Endothelial cell of umbilical vein (primary cell): ENCODE data around the gene RANGAP1. TPM values are rescaled to one million over a fixed set of nuclear protein-coding genes. Genes with fewer than 3 reads are reported as not detected.

Source experiments
- BruUV-seq: library from RNA; stranded (reverse); fragments of 400-500 nt; replicated peaks from 2 replicates; lab custom pipeline; 2021; lab: Mats Ljungman, UMichigan
- CTCF ChIA-PET: fragments of 300-600, 350-600 bp; sonication (Branson Sonifier 250); formaldehyde crosslinking; loops from one replicate; lab custom pipeline; 2021; ENCODE audit warnings: antibody characterized with exemption, inconsistent platforms; lab: Charles Lee
- POLR2A ChIA-PET: fragments of 300-600, 350-600 bp; sonication (Branson Sonifier 250); formaldehyde crosslinking; loops from one replicate; lab custom pipeline; 2021; ENCODE audit warnings: antibody characterized with exemption, inconsistent platforms; lab: Charles Lee
- DNase-seq: peaks from one replicate; pipeline ENCODE4 v3.0.0-alpha.2; 2011; ENCODE audit warnings: low read depth, low spot score
- FAIRE-seq: peaks from 2 replicates; lab custom pipeline; 2011; peaks lifted over from hg19 to GRCh38; lab: Jason Lieb, UNC
- H2AFZ ChIP-seq: 2 replicates; pipeline ENCODE4 v1.6.0; 2012; ENCODE audit warnings: low read depth, low read length, control low read depth, inconsistent platforms
- H3K27ac ChIP-seq: 2 replicates; pipeline ENCODE4 v1.5.1; 2011; ENCODE audit warnings: low read depth, mild to moderate bottlenecking, control low read depth, low read length, moderate library complexity; ENCODE audit not compliant: insufficient read depth
- H3K27me3 ChIP-seq, 2 experiments: 2 replicates each; pipeline versions ENCODE4 v1.6.0 to v1.6.1; 2011; ENCODE audit warnings: low read length in 2 of 2, mixed read lengths in 1 of 2; ENCODE audit not compliant: control insufficient read depth in 2 of 2, insufficient read depth in 2 of 2
- H3K36me3 ChIP-seq, 2 experiments: 2 replicates in 1 of 2; 3 replicates in 1 of 2; pipeline ENCODE4 v1.5.1; 2011; ENCODE audit warnings: low read length in 2 of 2, mild to moderate bottlenecking in 1 of 2, moderate library complexity in 1 of 2; ENCODE audit not compliant: control insufficient read depth in 2 of 2, insufficient read depth in 2 of 2; ENCODE audit errors: extremely low read depth in 1 of 2
- H3K4me1 ChIP-seq: 3 replicates; pipeline ENCODE4 v1.5.1; 2011; ENCODE audit warnings: mild to moderate bottlenecking, low read length; ENCODE audit not compliant: control insufficient read depth, insufficient read depth; ENCODE audit errors: extremely low read depth
- H3K4me2 ChIP-seq: 2 replicates; pipeline ENCODE4 v1.6.1; 2011; ENCODE audit warnings: low read length, control low read depth, mixed read lengths; ENCODE audit not compliant: insufficient read depth
- H3K4me3 ChIP-seq, 3 experiments: fragments of 200-600 bp in 1 of 3; sonication (generic), shearing (Covaris generic) in 1 of 3; replicated peaks in 1 of 3; 2 replicates each; pipeline ENCODE4 v1.5.1; 2011 to 2016; ENCODE audit warnings: control low read depth in 3 of 3, low read length in 3 of 3, mild to moderate bottlenecking in 2 of 3, inconsistent platforms in 1 of 3, low read depth in 1 of 3, moderate library complexity in 1 of 3; ENCODE audit not compliant: insufficient read depth in 1 of 3
- H3K79me2 ChIP-seq: 2 replicates; pipeline ENCODE4 v1.6.0; 2012; ENCODE audit warnings: low read length, inconsistent platforms; ENCODE audit not compliant: control insufficient read depth, insufficient read depth
- H3K9ac ChIP-seq: replicated peaks from 2 replicates; pipeline ENCODE3; 2011; ENCODE audit warnings: low read length, control low read depth; ENCODE audit not compliant: insufficient read depth; ENCODE audit errors: extremely low read depth
- H3K9me1 ChIP-seq: replicated peaks from 3 replicates; pipeline ENCODE4 v1.6.0; 2011; ENCODE audit warnings: mild to moderate bottlenecking, low read length; ENCODE audit not compliant: control insufficient read depth, insufficient read depth; ENCODE audit errors: extremely low read depth
- H3K9me3 ChIP-seq: replicated peaks from 2 replicates; pipeline ENCODE4 v1.5.1; 2012; ENCODE audit warnings: low read length, inconsistent platforms; ENCODE audit not compliant: control insufficient read depth, insufficient read depth
- H4K20me1 ChIP-seq: replicated peaks from 2 replicates; pipeline ENCODE3; 2011; ENCODE audit warnings: mild to moderate bottlenecking, low read length; ENCODE audit not compliant: control insufficient read depth, insufficient read depth; ENCODE audit errors: extremely low read depth
- EZH2 ChIP-seq: IDR thresholded peaks from 2 replicates; pipeline ENCODE4 v1.6.1; 2012; ENCODE audit warnings: borderline replicate concordance, low read depth, mild to moderate bottlenecking, moderate library complexity, low read length, inconsistent platforms; ENCODE audit not compliant: severe bottlenecking
- FOS ChIP-seq: IDR thresholded peaks from 2 replicates; pipeline ENCODE4 v1.6.1; 2011; ENCODE audit warnings: mild to moderate bottlenecking, low read length, moderate library complexity, borderline replicate concordance; ENCODE audit not compliant: insufficient read depth
- GATA2 ChIP-seq: IDR thresholded peaks from 2 replicates; pipeline ENCODE4 v1.7.0; 2011; ENCODE audit warnings: low read depth, mild to moderate bottlenecking, moderate library complexity, mixed read lengths, low read length; ENCODE audit not compliant: insufficient read length, insufficient read depth
- JUN ChIP-seq: IDR thresholded peaks from 2 replicates; pipeline ENCODE4 v1.6.1; 2011; ENCODE audit warnings: borderline replicate concordance, low read depth; ENCODE audit not compliant: insufficient read length, insufficient read depth
- MYC ChIP-seq: IDR thresholded peaks from one replicate; pipeline ENCODE4 v1.6.1; 2011; ENCODE audit warnings: mild to moderate bottlenecking, low read depth, low read length
- POLR2A ChIP-seq: IDR thresholded peaks from 2 replicates; pipeline ENCODE4 v1.6.1; 2012; ENCODE audit warnings: low read depth, mild to moderate bottlenecking, control low read depth, low read length
- POLR2AphosphoS5 ChIP-seq: IDR thresholded peaks from 2 replicates; pipeline ENCODE4 v1.6.1; 2012; ENCODE audit warnings: low read depth, mild to moderate bottlenecking, control low read depth, low read length, moderate library complexity; ENCODE audit not compliant: insufficient read depth
- dilution Hi-C: fragments of 300-500 bp; cut with MboI; formaldehyde crosslinking; loops from one replicate; pipeline ENCODE4 v1.15.0; 2019; ENCODE audit warnings: low sequenced_read_pairs; ENCODE audit not compliant: extremely low pct_ligation_motif_present
- intact Hi-C: fragments of 100-400 bp; cut with micrococcal nuclease; formaldehyde crosslinking; loops from one replicate; pipeline ENCODE4 v1.10.0; 2022
- polyA plus RNA-seq, 4 experiments: library from polyadenylated mRNA; depleted of rRNA in 3 of 4; stranded (reverse) in 3 of 4; unstranded in 1 of 4; fragments of >200 nt; gene quantifications; 2 replicates each; pipeline versions ENCODE4 v1.2.1 to v1.2.3, GENCODE V29; 2011 to 2012; ENCODE audit warnings: missing spikeins in 1 of 4
- total RNA-seq: library from RNA; stranded (reverse); gene quantifications from 2 replicates; pipeline ENCODE4 v1.2.3, GENCODE V29; 2021
- TF ChIP-seq, protein P1 (sequence below): IDR thresholded peaks from 2 replicates; pipeline ENCODE4 v1.6.1; 2011; ENCODE audit not compliant: insufficient read depth, insufficient read length
- TF ChIP-seq, protein P2 (sequence below), 2 donors: IDR thresholded peaks; 1 replicate in 1 of 2; 2 replicates in 1 of 2; pipeline ENCODE4 v1.5.1; 2011; ENCODE audit warnings: low read length in 2 of 2, mild to moderate bottlenecking in 2 of 2, moderate library complexity in 2 of 2, control low read depth in 1 of 2, inconsistent platforms in 1 of 2, low read depth in 1 of 2; ENCODE audit not compliant: insufficient read depth in 1 of 2; ENCODE audit errors: extremely low read depth in 1 of 2

The RANGAP1 gene
- total and polyA plus RNA-seq, 2 donors (not counting 3 experiments of a cell fraction or from before 2014, with no cell fraction given), result 169 to 182 TPM

DNA sequence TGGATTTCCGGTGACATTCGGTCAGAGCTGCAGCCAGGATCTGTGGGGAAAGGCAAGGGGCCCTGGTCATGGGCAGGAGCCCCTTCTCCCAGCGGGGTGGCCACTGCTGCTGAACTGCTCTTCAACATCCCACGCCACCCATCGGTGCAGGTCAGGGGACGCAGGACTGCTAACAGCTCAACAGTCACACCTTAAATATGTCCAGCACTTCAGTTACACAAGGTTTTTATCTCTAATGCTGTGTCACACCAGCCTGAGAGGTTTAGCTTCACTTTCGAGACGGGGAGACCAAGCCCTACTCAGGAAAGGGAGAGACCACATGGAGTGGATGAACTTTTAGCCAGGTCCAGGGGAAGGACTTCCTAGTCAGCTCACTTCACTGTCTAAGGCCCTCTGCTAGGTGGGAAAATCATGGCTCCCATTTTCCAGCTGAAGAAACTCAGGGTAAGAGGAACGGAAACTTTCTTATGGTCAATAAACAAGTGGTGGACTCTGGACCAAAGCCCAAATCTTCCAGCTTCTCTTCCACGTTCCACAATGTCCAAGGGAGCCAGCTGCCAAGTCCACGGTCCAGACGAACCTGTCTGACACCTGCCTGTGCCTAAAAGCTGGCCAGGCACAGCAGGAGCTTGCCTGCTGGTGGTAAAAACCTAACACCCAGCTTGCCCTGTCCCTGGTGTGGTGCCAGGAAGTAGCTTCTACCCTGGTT lies 24.3 kb downstream of the RANGAP1 start:
- intact Hi-C loops, result no loop called here

DNA sequence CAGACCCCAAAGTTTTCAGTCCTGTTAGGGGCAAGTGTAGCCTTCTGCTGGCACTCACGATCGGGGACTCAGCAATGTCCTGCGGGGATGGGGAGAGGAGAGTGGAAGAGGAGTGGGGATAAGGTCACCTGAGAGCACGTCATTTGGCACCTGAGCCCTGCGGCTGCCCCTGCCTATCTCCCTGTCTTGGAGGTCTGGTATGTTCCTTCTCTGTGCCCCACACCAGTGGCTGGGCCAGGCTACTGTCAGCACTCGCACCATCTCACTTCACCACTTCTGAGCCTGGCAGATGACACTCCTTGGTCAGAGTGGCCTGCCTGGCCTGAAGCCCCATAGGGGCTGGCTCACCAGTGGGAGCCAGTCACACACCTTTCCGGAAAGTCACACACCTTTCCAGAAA lies 25.1 kb downstream of the RANGAP1 start:
- intact Hi-C loops (no loop called here), dilution Hi-C loops (no loop called here)
- ChIA-PET CTCF (no interaction called here), POLR2A (interaction anchor here (0.6 kb wide), 1 partner anchor 332 kb away, joined by 3 read pairs; no protein-coding TSS in a partner anchor)
- Histone ChIP-seq H3K9ac (no peak overlapping the region), H3K79me2 (peaks cover 10% of the 10 kb centered on the region), H3K27ac (no peak overlapping the region), H4K20me1 (no peaks in the 10 kb centered on the region), H3K4me1 (peaks cover 14% of the 10 kb centered on the region), H3K9me3 (no peaks in the 10 kb centered on the region), H3K4me2 (no peak overlapping the region), H3K4me3 (no peak overlapping the region), H3K9me1 (no peaks in the 10 kb centered on the region), H3K27me3 (no peaks in the 10 kb centered on the region), H3K36me3 (peaks cover 28 to 61% of the 10 kb centered on the region in 2 experiments), H2AFZ (no peak overlapping the region)
- no TSS peak for BruUV-seq
- DNase-seq (no peak), FAIRE-seq (no peak)
- no peak for TF ChIP-seq MYC
- no peak for TF ChIP-seq POLR2AphosphoS5
- no peak for TF ChIP-seq POLR2A
- TF ChIP-seq, protein P1, sequence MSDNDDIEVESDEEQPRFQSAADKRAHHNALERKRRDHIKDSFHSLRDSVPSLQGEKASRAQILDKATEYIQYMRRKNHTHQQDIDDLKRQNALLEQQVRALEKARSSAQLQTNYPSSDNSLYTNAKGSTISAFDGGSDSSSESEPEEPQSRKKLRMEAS, result no peak
- TF ChIP-seq GATA2, result no peak
- no peak for TF ChIP-seq FOS
- TF ChIP-seq EZH2, result no peak
- no peak for TF ChIP-seq JUN
- TF ChIP-seq, protein P2, sequence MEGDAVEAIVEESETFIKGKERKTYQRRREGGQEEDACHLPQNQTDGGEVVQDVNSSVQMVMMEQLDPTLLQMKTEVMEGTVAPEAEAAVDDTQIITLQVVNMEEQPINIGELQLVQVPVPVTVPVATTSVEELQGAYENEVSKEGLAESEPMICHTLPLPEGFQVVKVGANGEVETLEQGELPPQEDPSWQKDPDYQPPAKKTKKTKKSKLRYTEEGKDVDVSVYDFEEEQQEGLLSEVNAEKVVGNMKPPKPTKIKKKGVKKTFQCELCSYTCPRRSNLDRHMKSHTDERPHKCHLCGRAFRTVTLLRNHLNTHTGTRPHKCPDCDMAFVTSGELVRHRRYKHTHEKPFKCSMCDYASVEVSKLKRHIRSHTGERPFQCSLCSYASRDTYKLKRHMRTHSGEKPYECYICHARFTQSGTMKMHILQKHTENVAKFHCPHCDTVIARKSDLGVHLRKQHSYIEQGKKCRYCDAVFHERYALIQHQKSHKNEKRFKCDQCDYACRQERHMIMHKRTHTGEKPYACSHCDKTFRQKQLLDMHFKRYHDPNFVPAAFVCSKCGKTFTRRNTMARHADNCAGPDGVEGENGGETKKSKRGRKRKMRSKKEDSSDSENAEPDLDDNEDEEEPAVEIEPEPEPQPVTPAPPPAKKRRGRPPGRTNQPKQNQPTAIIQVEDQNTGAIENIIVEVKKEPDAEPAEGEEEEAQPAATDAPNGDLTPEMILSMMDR (IDR thresholded peaks at IDR 0.05; ENCODE audit: extremely low read depth in 1 of 2, insufficient read depth in 1 of 2, low read depth in 1 of 2, low read length in 2 of 2), result no peak

More for the DNA sequence above, 24.3 kb downstream of the RANGAP1 start:
- dilution Hi-C loops, result no loop called here
- Histone ChIP-seq H3K4me3 (no peak overlapping the region), H3K36me3 (peaks cover 23 to 54% of the 10 kb centered on the region in 2 experiments), H3K27ac (no peak overlapping the region), H4K20me1 (no peaks in the 10 kb centered on the region), H3K4me2 (no peak overlapping the region), H3K4me1 (peaks cover 7% of the 10 kb centered on the region), H3K27me3 (no peaks in the 10 kb centered on the region), H3K9ac (no peak overlapping the region), H2AFZ (no peak overlapping the region), H3K79me2 (peaks cover 13% of the 10 kb centered on the region), H3K9me3 (no peaks in the 10 kb centered on the region), H3K9me1 (no peaks in the 10 kb centered on the region)
- POLR2A ChIA-PET, result interaction anchor here (0.6 kb wide), 1 partner anchor 333 kb away, joined by 3 read pairs; no protein-coding TSS in a partner anchor
- no peak for TF ChIP-seq MYC
- TF ChIP-seq POLR2AphosphoS5, result no peak
- no peak for TF ChIP-seq GATA2
- no peak for TF ChIP-seq FOS
- no peak for TF ChIP-seq JUN
- TF ChIP-seq, protein P1, result no peak
- FAIRE-seq (no peak), DNase-seq (no peak)
- CTCF ChIA-PET, result interaction anchor here (1.2 to 1.5 kb wide), 3 partner anchors 11 to 40 kb away, joined by 3 to 4 read pairs (median 3); partner anchors contain the start of gene ZC3H7B
- no TSS peak for BruUV-seq
